K562 (cell line): ENCODE data around the gene TTL. TPM values are rescaled to one million over a fixed set of nuclear protein-coding genes. Genes with fewer than 3 reads are reported as not detected.

Experiments used
- ATAC-seq: fragments of 200-7000 bp; cut with Tn5 transposase; 3 replicates; pipeline ENCODE4 v1.9.1; 2020; ENCODE audit warnings: moderate library complexity
- BruUV-seq: library from RNA; stranded (reverse); fragments of 400-500 nt; replicated peaks from 2 replicates; lab custom pipeline; 2021; lab: Mats Ljungman, UMichigan
- CTCF ChIA-PET: fragments of 300-600 bp; formaldehyde crosslinking; extraction: SDS; loops from one replicate; lab custom pipeline; 2021; ENCODE audit warnings: low intra/inter-chr PET ratio; lab: Yijun Ruan, JAX
- POLR2A ChIA-PET: fragments of 300-600, 350-650 bp; sonication (Branson Sonifier 250); formaldehyde crosslinking; extraction: SDS; loops from one replicate; lab custom pipeline; 2021; ENCODE audit warnings: antibody characterized with exemption, inconsistent platforms; lab: Yijun Ruan, JAX
- DNase-seq, 4 experiments: peaks; one replicate each; pipeline versions ENCODE4 v3.0.0 to v3.0.0-alpha.2; 2011 to 2018; ENCODE audit warnings: low spot score in 3 of 4, mixed read lengths in 3 of 4; ENCODE audit errors: extremely low read depth in 1 of 4
- FAIRE-seq: peaks from 2 replicates; lab custom pipeline; 2011; peaks lifted over from hg19 to GRCh38; lab: Jason Lieb, UNC
- H2AFZ ChIP-seq: 2 replicates; pipeline ENCODE4 v1.6.0; 2011; ENCODE audit warnings: low read depth, low read length, control low read depth, inconsistent platforms
- H3K27ac ChIP-seq: fragments of 200-600 bp; 3 replicates; pipeline ENCODE4 v1.8.0; 2011; ENCODE audit warnings: low read depth, mild to moderate bottlenecking, control low read depth, inconsistent platforms, low read length, moderate library complexity, mixed read lengths; ENCODE audit errors: extremely low read depth
- H3K27me3 ChIP-seq, 2 experiments: fragments of 300-600 bp in 1 of 2; 2 replicates in 1 of 2; 3 replicates in 1 of 2; pipeline versions ENCODE4 v1.6.0 to v1.8.0; 2011; ENCODE audit warnings: inconsistent platforms in 2 of 2, low read length in 2 of 2, mild to moderate bottlenecking in 1 of 2, mixed read lengths in 1 of 2, moderate library complexity in 1 of 2; ENCODE audit not compliant: control insufficient read depth in 2 of 2, insufficient read depth in 2 of 2
- H3K36me3 ChIP-seq: fragments of 300-600 bp; 3 replicates; pipeline ENCODE4 v1.8.0; 2011; ENCODE audit warnings: mild to moderate bottlenecking, low read length, inconsistent platforms; ENCODE audit not compliant: control insufficient read depth, insufficient read depth
- H3K4me1 ChIP-seq, 2 experiments: fragments of 200-600 bp in 1 of 2; replicated peaks in 1 of 2; 2 replicates in 1 of 2; 3 replicates in 1 of 2; pipeline versions ENCODE4 v1.5.1 to v1.8.0; 2011; ENCODE audit warnings: inconsistent platforms in 2 of 2, low read length in 2 of 2, mild to moderate bottlenecking in 1 of 2, mixed read lengths in 1 of 2, moderate library complexity in 1 of 2; ENCODE audit not compliant: control insufficient read depth in 2 of 2, insufficient read depth in 2 of 2
- H3K4me2 ChIP-seq: 2 replicates; pipeline ENCODE4 v1.6.1; 2011; ENCODE audit warnings: low read length, control low read depth, inconsistent platforms, mixed read lengths; ENCODE audit not compliant: insufficient read depth
- H3K4me3 ChIP-seq: fragments of 200-600 bp; sonication (generic), shearing (Covaris generic); 2 replicates; pipeline ENCODE4 v1.5.1; 2016; ENCODE audit warnings: control low read depth, inconsistent platforms
- H3K79me2 ChIP-seq: fragments of 200-600 bp; 3 replicates; pipeline ENCODE4 v1.8.0; 2011; ENCODE audit warnings: low read length, inconsistent platforms; ENCODE audit not compliant: control insufficient read depth, insufficient read depth
- H3K9ac ChIP-seq, 2 experiments: 2 replicates each; pipeline versions ENCODE4 v1.6.0 to v1.6.1; 2011; ENCODE audit warnings: low read depth in 2 of 2, low read length in 2 of 2, control low read depth in 1 of 2, inconsistent platforms in 1 of 2, mild to moderate bottlenecking in 1 of 2, mixed read lengths in 1 of 2; ENCODE audit not compliant: insufficient read depth in 1 of 2
- H3K9me1 ChIP-seq: one replicate; pipeline ENCODE4 v1.6.0; 2011; ENCODE audit warnings: inconsistent platforms, mild to moderate bottlenecking, low read length, moderate library complexity; ENCODE audit not compliant: control insufficient read depth, insufficient read depth
- H3K9me3 ChIP-seq: replicated peaks from 2 replicates; pipeline ENCODE4 v1.5.1; 2011; ENCODE audit warnings: low read depth, low read length, inconsistent platforms; ENCODE audit not compliant: control insufficient read depth, insufficient read depth
- H4K20me1 ChIP-seq: replicated peaks from 2 replicates; pipeline ENCODE4 v1.6.1; 2011; ENCODE audit warnings: low read length, inconsistent platforms, mixed read lengths; ENCODE audit not compliant: control insufficient read depth, insufficient read depth
- MTA3 ChIP-seq: fragments of 450-650 bp; formaldehyde crosslinking; IDR thresholded peaks from 2 replicates; pipeline ENCODE4 v1.6.1; 2017; ENCODE audit warnings: mild to moderate bottlenecking, borderline replicate concordance
- NEUROD1 ChIP-seq: fragments of 150-350 bp; IDR thresholded peaks from 2 replicates; pipeline ENCODE4 v1.6.1; 2014; ENCODE audit warnings: borderline replicate concordance, low read length, low read depth; ENCODE audit not compliant: partially characterized antibody
- NR2C2 ChIP-seq, 2 experiments: fragments of 200-800 bp in 1 of 2; sonication (Bioruptor generic) in 1 of 2; sonication (generic) in 1 of 2; formaldehyde crosslinking in 1 of 2; IDR thresholded peaks; 2 replicates each; pipeline versions ENCODE4 v1.6.1 to v1.8.0; 2016 to 2022; ENCODE audit warnings: mild to moderate bottlenecking in 1 of 2, missing compliant biosample characterization in 1 of 2, missing genetic modification characterization in 1 of 2, missing genetic modification reagents in 1 of 2
- TAF9B ChIP-seq: fragments of 450-650 bp; IDR thresholded peaks from 2 replicates; pipeline ENCODE4 v1.6.1; 2018; ENCODE audit warnings: mild to moderate bottlenecking; ENCODE audit not compliant: partially characterized antibody
- ZBTB26 ChIP-seq: fragments of 450-650 bp; formaldehyde crosslinking; IDR thresholded peaks from 2 replicates; pipeline ENCODE4 v1.4.0; 2022; ENCODE audit warnings: missing genetic modification characterization
- ZNF174 ChIP-seq: fragments of 250-450 bp; sonication (Bioruptor Pico); IDR thresholded peaks from 2 replicates; pipeline ENCODE4 v1.4.0; 2020; ENCODE audit warnings: mild to moderate bottlenecking
- ZNF316 ChIP-seq: fragments of 450-650 bp; IDR thresholded peaks from 2 replicates; pipeline ENCODE4 v1.6.1; 2016
- ZNF384 ChIP-seq: IDR thresholded peaks from 2 replicates; pipeline ENCODE4 v1.6.1; 2012; ENCODE audit warnings: low read depth, low read length, improper control_type of control experiment
- WGBS: fragments of 100-300 bp; shearing (Covaris generic); methylation state at CpG from one replicate; pipeline ENCODE4 v1.1.6; 2016; ENCODE audit warnings: low coverage, mixed read lengths; ENCODE audit not compliant: insufficient coverage; ENCODE audit errors: missing lambda C conversion rate; 5-methylcytosine and 5-hydroxymethylcytosine counted together
- in situ Hi-C: fragments of 300-500 bp; cut with MboI; formaldehyde crosslinking; loops from 4 replicates; pipeline ENCODE4 v1.15.0; 2018; ENCODE audit warnings: inconsistent platforms, mixed read lengths
- intact Hi-C: fragments of 100-400 bp; cut with micrococcal nuclease; formaldehyde crosslinking; loops from 2 replicates; pipeline ENCODE4 v1.14.2; 2022
- polyA plus RNA-seq, 8 experiments: library from polyadenylated mRNA; depleted of rRNA in 4 of 8; stranded (reverse) in 5 of 8; unstranded in 3 of 8; fragments of >200 nt; fragmentation: Nextera tagmentation in 2 of 8; fragmentation: Illumina TruSeq in 1 of 8; extraction: Ambion mirVana in 2 of 8; extraction: Trizol in 1 of 8; gene quantifications; 2 replicates each; pipeline versions ENCODE4 v1.2.1 to v1.2.3, GENCODE V29; 2011 to 2014; ENCODE audit warnings: inconsistent platforms in 1 of 8, missing spikeins in 1 of 8
- total RNA-seq, 7 experiments: library from RNA; depleted of rRNA in 6 of 7; stranded (reverse); fragments of >200 nt in 6 of 7; fragmentation: Illumina TruSeq in 2 of 7; extraction: Trizol in 2 of 7; gene quantifications; 2 replicates each; pipeline versions ENCODE4 v1.2.1 to v1.2.3, GENCODE V29; 2011 to 2021; ENCODE audit warnings: low replicate concordance in 1 of 7
- TF ChIP-seq, protein P1 (sequence below): IDR thresholded peaks from 2 replicates; pipeline ENCODE4 v1.6.1; 2016; ENCODE audit warnings: missing genetic modification characterization, missing compliant biosample characterization

TTL gene
- total and polyA plus RNA-seq, 9 of the 15 experiments (the other 6 are each of a cell fraction or from before 2014, with no cell fraction given), result 9.4 to 54.4 (median 34.9) TPM

GRCh38 chr2:112530728-112531127, 48.8 kb downstream of the TTL start:
- 94% methylated on average over 4 of the region's 4 CpGs for WGBS
- DNase-seq (no peak), ATAC-seq (no peak), FAIRE-seq (no peak)
- no peaks in the 10 kb centered on the region for H3K4me1 ChIP-seq
- POLR2A ChIA-PET, result no interaction called here
- no TSS peak for BruUV-seq
- peaks cover 47% of the 10 kb centered on the region; the same call in 2 of the 3 replicates for H3K36me3 ChIP-seq
- no peak for TF ChIP-seq TAF9B
- TF ChIP-seq ZNF174, result no peak
- TF ChIP-seq NR2C2 (CRISPR knock-in tag; IDR thresholded peaks at IDR 0.05), result no peak
- TF ChIP-seq NR2C2 (tag; IDR thresholded peaks at IDR 0.05), result no peak
- no peak for TF ChIP-seq MTA3
- TF ChIP-seq ZNF384, result no peak
- no peak for TF ChIP-seq NEUROD1
- CTCF ChIA-PET, result no interaction called here
- H3K79me2 ChIP-seq, result no peaks in the 10 kb centered on the region
- peaks cover 3% of the 10 kb centered on the region for H3K9me1 ChIP-seq
- H3K4me2 ChIP-seq, result no peak overlapping the region
- no peak overlapping the region for H3K27ac ChIP-seq
- H3K9ac ChIP-seq, result no peak overlapping the region
- no peak overlapping the region for H3K4me3 ChIP-seq
- H3K27me3 ChIP-seq, result no peaks in the 10 kb centered on the region
- intact Hi-C loops, result no loop called here
- no peak overlapping the region for H2AFZ ChIP-seq
- H4K20me1 ChIP-seq, result no peaks in the 10 kb centered on the region
- H3K9me3 ChIP-seq, result no peaks in the 10 kb centered on the region
- in situ Hi-C loops, result no loop called here

DNA sequence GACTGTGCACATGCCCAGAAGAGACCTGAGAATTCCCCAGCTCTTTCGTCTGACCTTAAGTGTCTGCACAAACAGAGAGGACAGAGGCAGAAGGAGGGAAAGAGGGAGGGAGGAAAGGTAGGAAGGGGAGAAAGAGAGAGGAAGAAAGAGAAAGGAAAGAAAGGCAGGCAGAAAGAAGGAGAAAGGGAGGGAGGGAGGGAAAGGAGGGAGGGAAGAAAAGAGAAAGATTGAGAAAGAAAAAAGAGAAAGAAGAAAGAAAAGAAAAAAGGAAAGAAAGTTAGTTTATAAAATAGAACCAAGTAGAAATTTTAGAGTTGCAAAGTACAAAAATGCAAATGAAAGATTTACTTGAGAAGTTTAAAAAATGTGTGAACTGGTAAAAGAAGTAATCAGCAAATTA, 52.9 kb downstream of the TTL start:
- Histone ChIP-seq H2AFZ (no peak overlapping the region), H3K4me1 (no peaks in the 10 kb centered on the region), H3K27me3 (no peaks in the 10 kb centered on the region), H3K9ac (no peak overlapping the region), H4K20me1 (no peaks in the 10 kb centered on the region), H3K4me3 (no peak overlapping the region), H3K36me3 (peaks cover 30% of the 10 kb centered on the region; the same call in 2 of the 3 replicates), H3K9me3 (no peaks in the 10 kb centered on the region), H3K9me1 (peaks cover 3% of the 10 kb centered on the region), H3K79me2 (no peaks in the 10 kb centered on the region), H3K27ac (no peak overlapping the region), H3K4me2 (no peak overlapping the region)
- ChIA-PET CTCF (no interaction called here), POLR2A (no interaction called here)
- BruUV-seq, result no TSS peak
- TF ChIP-seq ZBTB26 (CRISPR knock-in tag) (no peak), ZNF316 (peak; percentile 42)
- TF ChIP-seq, protein P1, sequence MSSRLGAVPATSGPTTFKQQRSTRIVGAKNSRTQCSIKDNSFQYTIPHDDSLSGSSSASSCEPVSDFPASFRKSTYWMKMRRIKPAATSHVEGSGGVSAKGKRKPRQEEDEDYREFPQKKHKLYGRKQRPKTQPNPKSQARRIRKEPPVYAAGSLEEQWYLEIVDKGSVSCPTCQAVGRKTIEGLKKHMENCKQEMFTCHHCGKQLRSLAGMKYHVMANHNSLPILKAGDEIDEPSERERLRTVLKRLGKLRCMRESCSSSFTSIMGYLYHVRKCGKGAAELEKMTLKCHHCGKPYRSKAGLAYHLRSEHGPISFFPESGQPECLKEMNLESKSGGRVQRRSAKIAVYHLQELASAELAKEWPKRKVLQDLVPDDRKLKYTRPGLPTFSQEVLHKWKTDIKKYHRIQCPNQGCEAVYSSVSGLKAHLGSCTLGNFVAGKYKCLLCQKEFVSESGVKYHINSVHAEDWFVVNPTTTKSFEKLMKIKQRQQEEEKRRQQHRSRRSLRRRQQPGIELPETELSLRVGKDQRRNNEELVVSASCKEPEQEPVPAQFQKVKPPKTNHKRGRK (tag), result 0 out of 2 replicates have a peak, but pooled peaks have one; percentile 35
- DNase-seq (no peak), ATAC-seq (no peak), FAIRE-seq (no peak)
- in situ Hi-C loops, result no loop called here
- intact Hi-C loops, result no loop called here
- WGBS, result 11% methylated on average over 1 of the region's 1 CpG
